Measurements from ENCODE around the gene FAM168A. TPM values are rescaled to one million over a fixed set of nuclear protein-coding genes. Genes with fewer than 3 reads are reported as not detected.

FAM168A gene
- total RNA-seq, 1 experiment from 2014 or later: 21.1 TPM

DNA sequence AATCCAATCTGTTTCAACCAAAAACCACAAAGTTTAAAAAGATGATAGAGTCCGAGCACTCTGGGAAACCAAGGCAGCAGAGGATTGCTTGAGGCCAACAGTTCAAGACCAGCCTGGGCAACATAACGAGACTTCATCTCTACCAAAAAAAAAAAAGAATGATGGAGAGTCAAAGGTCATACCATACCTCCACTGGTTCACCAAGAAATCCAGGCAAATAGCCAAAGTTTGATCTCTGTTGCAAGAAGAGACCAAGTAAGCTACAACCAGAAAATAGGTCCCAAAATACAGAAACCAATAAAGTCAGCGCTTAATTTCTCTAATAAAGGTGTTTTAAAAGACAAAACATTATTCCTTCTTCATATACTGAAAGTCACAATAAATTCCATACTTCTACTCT, 13.1 kb downstream of the FAM168A start:
- no peaks in the 10 kb centered on the region for H4K20me1 ChIP-seq (ENCODE audit: control insufficient read depth, insufficient read depth, insufficient read length)

More for the DNA sequence above, 13.1 kb downstream of the FAM168A start:
- no peak overlapping the region for H4K91ac ChIP-seq (ENCODE audit: insufficient read length, low read depth, low read length)
- no peak overlapping the region for H4K8ac ChIP-seq (replicated peaks; ENCODE audit: insufficient read length, low read depth, low read length)
- H3K9ac ChIP-seq (ENCODE audit: extremely low read depth, insufficient read length, low read length): no peak overlapping the region
- peaks cover 9% of the 10 kb centered on the region for H3K79me1 ChIP-seq (ENCODE audit: insufficient read depth, low read depth, low read length, poor library complexity, severe bottlenecking)
- H3K27me3 ChIP-seq (ENCODE audit: insufficient read depth, low read length): no peaks in the 10 kb centered on the region
- no peak overlapping the region for H2BK15ac ChIP-seq (ENCODE audit: low read depth, low read length)
- H2BK5ac ChIP-seq (ENCODE audit: insufficient read length, low read length): no peak overlapping the region
- Mint-ChIP-seq H3K4me1 (no peaks in the 10 kb centered on the region), H3K36me3 (ENCODE audit: insufficient read depth in 1 of 3, low read depth in 3 of 3) (peaks cover 3 to 7% (median 4%) of the 10 kb centered on the region in 3 experiments; a peak in 5 of 7 replicates), H3K27ac (0 out of 7 replicates have a peak overlapping the region, but pooled peaks of 2 of the 3 experiments have one; percentile 27 to 70), H3K9me3 (no peaks in the 10 kb centered on the region), H3K27me3 (ENCODE audit: low read depth) (no peaks in the 10 kb centered on the region), H3K4me3 (no peak overlapping the region)
- H2BK12ac ChIP-seq (ENCODE audit: insufficient read length, low read depth, low read length): no peak overlapping the region
- no peak overlapping the region for H3K4me2 ChIP-seq (ENCODE audit: insufficient read depth, insufficient read length, low read length)
- H3T11ph ChIP-seq (ENCODE audit: low read length): no peak overlapping the region
- no peak for DNase-seq
- TF ChIP-seq, protein P1, sequence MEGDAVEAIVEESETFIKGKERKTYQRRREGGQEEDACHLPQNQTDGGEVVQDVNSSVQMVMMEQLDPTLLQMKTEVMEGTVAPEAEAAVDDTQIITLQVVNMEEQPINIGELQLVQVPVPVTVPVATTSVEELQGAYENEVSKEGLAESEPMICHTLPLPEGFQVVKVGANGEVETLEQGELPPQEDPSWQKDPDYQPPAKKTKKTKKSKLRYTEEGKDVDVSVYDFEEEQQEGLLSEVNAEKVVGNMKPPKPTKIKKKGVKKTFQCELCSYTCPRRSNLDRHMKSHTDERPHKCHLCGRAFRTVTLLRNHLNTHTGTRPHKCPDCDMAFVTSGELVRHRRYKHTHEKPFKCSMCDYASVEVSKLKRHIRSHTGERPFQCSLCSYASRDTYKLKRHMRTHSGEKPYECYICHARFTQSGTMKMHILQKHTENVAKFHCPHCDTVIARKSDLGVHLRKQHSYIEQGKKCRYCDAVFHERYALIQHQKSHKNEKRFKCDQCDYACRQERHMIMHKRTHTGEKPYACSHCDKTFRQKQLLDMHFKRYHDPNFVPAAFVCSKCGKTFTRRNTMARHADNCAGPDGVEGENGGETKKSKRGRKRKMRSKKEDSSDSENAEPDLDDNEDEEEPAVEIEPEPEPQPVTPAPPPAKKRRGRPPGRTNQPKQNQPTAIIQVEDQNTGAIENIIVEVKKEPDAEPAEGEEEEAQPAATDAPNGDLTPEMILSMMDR (conservative IDR thresholded peaks at IDR 0.05): no peak
- no peak overlapping the region for H2BK20ac ChIP-seq (ENCODE audit: low read depth, low read length, poor library complexity, severe bottlenecking)
- no peak overlapping the region for H3K27ac ChIP-seq (ENCODE audit: insufficient read length, low read depth, low read length)
- no peaks in the 10 kb centered on the region for H3K23me2 ChIP-seq (ENCODE audit: insufficient read length, low read depth, low read length, poor library complexity, severe bottlenecking)
- WGBS (ENCODE audit: extremely low coverage, insufficient read length, low lambda C conversion rate): no CpG with 5 or more reads among the region's 3 CpGs
- H4K5ac ChIP-seq (ENCODE audit: insufficient read length, low read depth, low read length): no peak overlapping the region
- H3K18ac ChIP-seq (ENCODE audit: insufficient read length, low read depth, low read length): no peak overlapping the region
- H2BK120ac ChIP-seq (ENCODE audit: low read depth, low read length, poor library complexity, severe bottlenecking): no peak overlapping the region
- H2AK5ac ChIP-seq (ENCODE audit: insufficient read length, low read length): no peak overlapping the region
- H3K4me1 ChIP-seq (ENCODE audit: insufficient read depth, low read length): no peaks in the 10 kb centered on the region
- H3K9me3 ChIP-seq (ENCODE audit: control insufficient read depth, low read depth, low read length): no peaks in the 10 kb centered on the region
- no peak overlapping the region for H3K4ac ChIP-seq (ENCODE audit: low read depth, low read length)
- no peak overlapping the region for H3K23ac ChIP-seq (ENCODE audit: insufficient read length, low read depth, low read length)
- no peak overlapping the region for H3K14ac ChIP-seq (ENCODE audit: insufficient read depth, low read length)
- H3K79me2 ChIP-seq (ENCODE audit: insufficient read depth, low read length): no peaks in the 10 kb centered on the region
- H3K56ac ChIP-seq (ENCODE audit: insufficient read length, low read depth, low read length): no peak overlapping the region
- H2AFZ ChIP-seq (ENCODE audit: low read length): no peak overlapping the region
